Diencephalon (tissue), 1 donor: Measurements from ENCODE around the gene PLAAT2. TPM values are rescaled to one million over a fixed set of nuclear protein-coding genes. Genes with fewer than 3 reads are reported as not detected.

Experiments
- total RNA-seq: library from RNA; depleted of rRNA; stranded (reverse); fragments of >200 nt; gene quantifications from one replicate; pipeline ENCODE4 v1.2.3, GENCODE V29; 2014

Gene PLAAT2
- not detected for total RNA-seq

GRCh38 chr11:63563201-63564055 lies at the start of gene PLAAT2:
TSS of gene PLAAT2 (minus strand) at chr11:63563379. CDS start at chr11:63563324, 55 bp downstream.

GRCh38 chr11:63536669-63537292 lies 26.4 kb downstream of the PLAAT2 start, which contains the start of gene PLAAT4:
TSS of gene PLAAT4 (plus strand) at chr11:63536808. CDS start at chr11:63536869, 61 bp downstream.

GRCh38 chr11:63505857-63506528 lies 57.2 kb downstream of the PLAAT2 start, which contains the start of gene LGALS12:
TSS of gene LGALS12 (plus strand) at chr11:63506084. CDS start at chr11:63506459, 375 bp downstream.

Other genes with a start within 250 kb of the PLAAT2 start
- gene SLC22A9, start 193.6 kb downstream of the PLAAT2 start, total RNA-seq, result not detected
- 5.5 TPM for gene PLAAT5, start 72.2 kb downstream of the PLAAT2 start, total RNA-seq
- gene LGALS12, start 57.3 kb downstream of the PLAAT2 start, total RNA-seq, result not detected
- gene PLAAT4, start 26.6 kb downstream of the PLAAT2 start, total RNA-seq, result 10.6 TPM
- gene PLAAT3, start 51.1 kb upstream of the PLAAT2 start, total RNA-seq, result 14.1 TPM
- 30.9 TPM for gene ATL3, start 108.0 kb upstream of the PLAAT2 start, total RNA-seq
- 391 TPM for gene RTN3, start 118.1 kb upstream of the PLAAT2 start, total RNA-seq
- gene ZFTA, start 205.4 kb upstream of the PLAAT2 start, total RNA-seq, result 32.1 TPM